AG04450 (cell line): ENCODE measurements around the gene ILK. TPM values are rescaled to one million over a fixed set of nuclear protein-coding genes. Genes with fewer than 3 reads are reported as not detected.

ENCODE experiments used
- CTCF ChIA-PET: fragments of 300-600, 350-600 bp; formaldehyde crosslinking; extraction: SDS; loops from one replicate; lab custom pipeline; 2022; ENCODE audit warnings: antibody characterized with exemption, inconsistent platforms; lab: Charles Lee
- POLR2A ChIA-PET: fragments of 350-600 bp; formaldehyde crosslinking; extraction: SDS; loops from one replicate; lab custom pipeline; 2021; ENCODE audit warnings: antibody characterized with exemption, inconsistent platforms; lab: Yijun Ruan, JAX
- DNase-seq: peaks from one replicate; pipeline ENCODE4 v3.0.0-alpha.2; 2011; ENCODE audit warnings: low read depth, low spot score
- H3K27ac ChIP-seq: one replicate; pipeline ENCODE4 v1.5.1; 2012; ENCODE audit warnings: low read depth, low read length, control low read depth
- H3K27me3 ChIP-seq: one replicate; pipeline ENCODE4 v1.6.0; 2012; ENCODE audit warnings: low read length; ENCODE audit not compliant: control insufficient read depth, insufficient read depth
- H3K4me3 ChIP-seq: 2 replicates; pipeline ENCODE4 v1.5.1; 2011; ENCODE audit warnings: mild to moderate bottlenecking, low read depth, low read length, control low read depth
- H3K9me3 ChIP-seq: 2 replicates; pipeline ENCODE4 v1.5.1; 2012; ENCODE audit warnings: low read length; ENCODE audit not compliant: control insufficient read depth, insufficient read depth
- CTCF ChIP-seq: IDR thresholded peaks from 2 replicates; pipeline ENCODE4 v1.5.1; 2011; ENCODE audit warnings: low read depth, low read length, control low read depth, inconsistent platforms
- polyA plus RNA-seq: library from polyadenylated mRNA; depleted of rRNA; stranded (reverse); fragments of >200 nt; gene quantifications from 2 replicates; pipeline ENCODE4 v1.2.3, GENCODE V29; 2011

ILK gene
- polyA plus RNA-seq, 1 experiment: 362 TPM

GRCh38 chr11:6619004-6619745, 15.6 kb downstream of the ILK start, which contains the start of gene TPP1:
TSS of gene TPP1 (minus strand) at chr11:6619422. CDS start at chr11:6619400, 22 bp downstream.
- Histone ChIP-seq H3K27ac (peak within 1 kb of the TSS; percentile 73), H3K4me3 (peak within 1 kb of the TSS; percentile 93), H3K9me3 (no peaks in the 10 kb centered on the region; the same call in 1 of the 2 replicates), H3K27me3 (peaks cover 2% of the 10 kb centered on the region)
- peak; percentile 86 for DNase-seq
- POLR2A ChIA-PET: interaction anchor here (0.5 to 1.8 kb wide), 5 partner anchors 11 to 291 kb away, joined by 5 to 12 read pairs (median 10); partner anchors contain the start of genes ILK, MRPL17 and RRP8
- TF ChIP-seq CTCF: no peak
- CTCF ChIA-PET: interaction anchor here (1.0 to 3.4 kb wide), 9 partner anchors 11 to 240 kb away, joined by 3 to 44 read pairs (median 10); partner anchors contain the start of gene MRPL17

DNA sequence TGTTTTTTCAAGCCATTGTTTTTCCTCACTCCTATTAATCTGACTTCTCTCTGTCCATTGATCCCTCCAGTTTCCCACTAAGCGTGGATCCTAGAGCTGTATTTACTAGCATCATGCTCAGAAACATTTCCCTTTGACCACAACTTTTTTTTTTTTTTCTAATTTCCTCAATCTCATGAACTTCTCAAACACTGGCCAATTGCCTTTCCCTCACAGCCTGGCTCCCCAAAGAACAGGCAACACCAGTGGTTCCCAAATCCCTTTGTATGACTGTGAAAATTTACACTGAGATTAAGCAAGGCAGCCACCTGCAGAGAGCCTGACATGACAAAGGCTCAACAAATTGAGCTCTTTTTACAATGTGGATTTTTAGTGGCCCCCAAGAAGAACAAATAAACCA, 17.1 kb downstream of the ILK start:
- POLR2A ChIA-PET: interaction anchor here (1.4 kb wide), 1 partner anchor 62 kb away, joined by 7 read pairs; the partner anchor contains the start of gene MRPL17
- no peaks in the 10 kb centered on the region; the same call in 1 of the 2 replicates for H3K9me3 ChIP-seq
- no peak overlapping the region for H3K27ac ChIP-seq
- H3K27me3 ChIP-seq: peaks cover 2% of the 10 kb centered on the region
- CTCF ChIA-PET: interaction anchor here (1.5 to 2.7 kb wide), 2 partner anchors 47 to 63 kb away, joined by 6 to 9 read pairs; partner anchors contain the start of gene MRPL17
- H3K4me3 ChIP-seq: no peak overlapping the region
- TF ChIP-seq CTCF: no peak
- DNase-seq: no peak

- Histone ChIP-seq H3K4me3 (no peak overlapping the region), H3K9me3 (no peaks in the 10 kb centered on the region; the same call in 1 of the 2 replicates), H3K27me3 (peaks cover 2% of the 10 kb centered on the region), H3K27ac (no peak overlapping the region)
- ChIA-PET CTCF (interaction anchor here (1.5 kb wide), 1 partner anchor 61 kb away, joined by 6 read pairs; the partner anchor contains the start of gene MRPL17), POLR2A (interaction anchor here (0.9 to 1.4 kb wide), 3 partner anchors 10 to 61 kb away, joined by 3 to 7 read pairs (median 7); partner anchors contain the start of genes MRPL17 and TAF10)
- no peak for DNase-seq
- no peak for TF ChIP-seq CTCF
Observed at GRCh38 chr11:6621711-6622211, 18.2 kb downstream of the ILK start.

DNA sequence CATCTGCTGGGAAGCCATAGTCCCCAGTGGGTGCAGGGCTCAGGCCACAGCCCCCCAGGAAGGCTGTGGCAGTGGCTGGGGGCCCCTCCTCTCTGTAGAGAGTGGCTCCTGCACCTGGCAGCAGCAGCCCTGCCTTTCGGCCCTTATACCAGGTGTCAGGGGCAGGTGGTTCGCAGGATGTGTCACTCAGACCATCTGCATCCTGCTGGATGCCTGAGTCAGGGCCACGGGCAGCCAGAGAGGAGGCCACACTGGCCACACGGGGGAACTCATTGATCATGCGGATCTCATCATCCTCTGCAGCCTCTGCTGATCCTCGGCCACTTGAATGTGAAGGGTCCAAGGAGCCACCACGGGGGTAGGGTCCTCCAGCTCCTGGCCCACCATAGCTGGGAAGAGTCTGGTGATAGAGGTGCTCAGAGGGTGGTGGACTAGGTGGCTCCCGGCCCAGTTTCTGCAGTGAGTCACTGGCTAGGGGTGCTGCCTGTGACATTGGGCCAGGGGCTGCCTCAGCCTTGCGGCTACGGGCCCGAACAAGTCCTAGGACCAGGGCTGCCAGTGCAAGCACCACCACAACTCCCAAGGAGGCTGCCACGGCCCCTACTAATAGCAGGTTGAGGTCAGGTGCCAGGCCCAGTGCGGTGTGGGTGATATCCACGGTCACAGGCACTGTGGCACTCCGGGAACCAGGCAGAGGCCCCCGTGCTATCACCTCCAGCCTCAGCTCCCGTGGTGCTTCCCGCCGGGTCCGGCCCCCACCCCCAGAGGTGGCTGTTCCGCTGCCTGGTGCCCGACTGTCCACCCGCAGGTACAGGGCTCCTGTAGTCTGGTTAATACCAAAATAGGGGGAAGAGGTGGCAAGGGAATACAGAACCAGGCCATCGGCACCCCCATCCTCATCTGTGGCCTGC, 18.9 kb downstream of the ILK start:
- ChIA-PET POLR2A (interaction anchor here (0.9 to 1.2 kb wide), 2 partner anchors 11 to 13 kb away, joined by 3 to 7 read pairs; partner anchors contain the start of gene TAF10), CTCF (no interaction called here)
- no peaks in the 10 kb centered on the region; the same call in 1 of the 2 replicates for H3K9me3 ChIP-seq
- H3K27ac ChIP-seq: no peak overlapping the region
- DNase-seq: no peak
- peaks cover 2% of the 10 kb centered on the region for H3K27me3 ChIP-seq
- TF ChIP-seq CTCF: no peak
- H3K4me3 ChIP-seq: no peak overlapping the region
